ENCODE results near the gene PARD3.

The PARD3 gene

GRCh38 chr10:34606890-34607289, 208.2 kb downstream of the PARD3 start:
- H3K9me3 ChIP-seq (ENCODE audit: severe bottlenecking): no peaks in the 10 kb centered on the region
- H3K27me3 ChIP-seq (ENCODE audit: insufficient read depth, low read depth, severe bottlenecking): no peaks in the 10 kb centered on the region
- no peaks in the 10 kb centered on the region for H3K36me3 ChIP-seq
- H3K27ac ChIP-seq: no peak overlapping the region
- DNase-seq: no peak
- no peak for TF ChIP-seq CTCF (IDR thresholded peaks at IDR 0.05; ENCODE audit: low read depth, low read length)
- no peak overlapping the region for H3K4me3 ChIP-seq (ENCODE audit: low read depth, low read length)

- no peaks in the 10 kb centered on the region for H3K36me3 ChIP-seq
- no peak for DNase-seq
- H3K9me3 ChIP-seq (ENCODE audit: severe bottlenecking): no peaks in the 10 kb centered on the region
- no peak for TF ChIP-seq CTCF (IDR thresholded peaks at IDR 0.05; ENCODE audit: low read depth, low read length)
- H3K27me3 ChIP-seq (ENCODE audit: insufficient read depth, low read depth, severe bottlenecking): no peaks in the 10 kb centered on the region
- no peak overlapping the region for H3K27ac ChIP-seq
- H3K4me3 ChIP-seq (ENCODE audit: low read depth, low read length): no peak overlapping the region
These were observed 212.6 kb downstream of the PARD3 start for GRCh38 chr10:34602478-34602877.

GRCh38 chr10:34601691-34602090, 213.4 kb downstream of the PARD3 start:
- Histone ChIP-seq H3K4me3 (ENCODE audit: low read depth, low read length) (no peak overlapping the region), H3K36me3 (no peaks in the 10 kb centered on the region), H3K9me3 (ENCODE audit: severe bottlenecking) (no peaks in the 10 kb centered on the region), H3K27ac (no peak overlapping the region), H3K27me3 (ENCODE audit: insufficient read depth, low read depth, severe bottlenecking) (no peaks in the 10 kb centered on the region)
- DNase-seq: no peak
- TF ChIP-seq CTCF (IDR thresholded peaks at IDR 0.05; ENCODE audit: low read depth, low read length): no peak

GRCh38 chr10:34599026-34599795, 215.9 kb downstream of the PARD3 start:
- TF ChIP-seq CTCF (IDR thresholded peaks at IDR 0.05; ENCODE audit: low read depth, low read length): no peak
- Histone ChIP-seq H3K9me3 (ENCODE audit: severe bottlenecking) (no peaks in the 10 kb centered on the region), H3K4me3 (ENCODE audit: low read depth, low read length) (no peak overlapping the region), H3K36me3 (no peaks in the 10 kb centered on the region), H3K27me3 (ENCODE audit: insufficient read depth, low read depth, severe bottlenecking) (no peaks in the 10 kb centered on the region), H3K27ac (no peak overlapping the region)
- DNase-seq: no peak

GRCh38 chr10:34596351-34596750, 218.7 kb downstream of the PARD3 start:
- no peak for TF ChIP-seq CTCF (IDR thresholded peaks at IDR 0.05; ENCODE audit: low read depth, low read length)
- Histone ChIP-seq H3K36me3 (no peaks in the 10 kb centered on the region), H3K27me3 (ENCODE audit: insufficient read depth, low read depth, severe bottlenecking) (no peaks in the 10 kb centered on the region), H3K9me3 (ENCODE audit: severe bottlenecking) (no peaks in the 10 kb centered on the region), H3K27ac (no peak overlapping the region), H3K4me3 (ENCODE audit: low read depth, low read length) (no peak overlapping the region)
- no peak for DNase-seq

- no peak for TF ChIP-seq CTCF (IDR thresholded peaks at IDR 0.05; ENCODE audit: low read depth, low read length)
- Histone ChIP-seq H3K27me3 (ENCODE audit: insufficient read depth, low read depth, severe bottlenecking) (no peaks in the 10 kb centered on the region), H3K36me3 (no peaks in the 10 kb centered on the region), H3K9me3 (ENCODE audit: severe bottlenecking) (no peaks in the 10 kb centered on the region), H3K27ac (no peak overlapping the region), H3K4me3 (ENCODE audit: low read depth, low read length) (no peak overlapping the region)
- no peak for DNase-seq
These were observed 221.2 kb downstream of the PARD3 start for GRCh38 chr10:34593930-34594329.

All from WERI-Rb-1 (cell line).